Osteocyte (in vitro differentiated cells): Measurements from ENCODE around the gene PRSS8. TPM values are rescaled to one million over a fixed set of nuclear protein-coding genes. Genes with fewer than 3 reads are reported as not detected.
A peak's percentile ranks its signal among the peaks of the same experiment; 100 is the strongest.

Experiments
- DNase-seq: peaks from one replicate; pipeline ENCODE4 v3.0.0; 2021; ENCODE audit warnings: mixed read lengths; ENCODE audit not compliant: unreplicated experiment; ENCODE audit errors: extremely low spot score
- H3K27ac Mint-ChIP-seq: one replicate; pipeline ENCODE4 v1.8.0; 2021; ENCODE audit warnings: mild to moderate bottlenecking, mixed read lengths; ENCODE audit not compliant: unreplicated experiment
- H3K27me3 Mint-ChIP-seq: one replicate; pipeline ENCODE4 v1.8.0; 2021; ENCODE audit warnings: mixed read lengths; ENCODE audit not compliant: unreplicated experiment
- H3K36me3 Mint-ChIP-seq: one replicate; pipeline ENCODE4 v1.8.0; 2021; ENCODE audit warnings: mixed read lengths; ENCODE audit not compliant: unreplicated experiment
- H3K4me1 Mint-ChIP-seq: one replicate; pipeline ENCODE4 v1.8.0; 2021; ENCODE audit warnings: mixed read lengths; ENCODE audit not compliant: unreplicated experiment
- H3K4me3 Mint-ChIP-seq: one replicate; pipeline ENCODE4 v1.8.0; 2021; ENCODE audit warnings: mild to moderate bottlenecking, moderate library complexity, mixed read lengths; ENCODE audit not compliant: unreplicated experiment
- H3K9me3 Mint-ChIP-seq: one replicate; pipeline ENCODE4 v1.8.0; 2021; ENCODE audit warnings: mixed read lengths; ENCODE audit not compliant: unreplicated experiment
- CTCF ChIP-seq: fragments of 200-600 bp; sonication (generic); IDR thresholded peaks from 2 replicates; pipeline ENCODE4 v1.5.0; 2021; ENCODE audit warnings: antibody characterized with exemption, mild to moderate bottlenecking, moderate library complexity
- total RNA-seq: library from RNA; stranded (reverse); gene quantifications from 2 replicates; pipeline ENCODE4 v1.2.1, GENCODE V29; 2021

Gene PRSS8
- total RNA-seq, 1 donor from 2014 or later = not detected

- DNase-seq = no peak
- H3K9me3 Mint-ChIP-seq = no peaks in the 10 kb centered on the region
- H3K27ac Mint-ChIP-seq = no peak overlapping the region
- peaks cover 7% of the 10 kb centered on the region for H3K36me3 Mint-ChIP-seq
- H3K4me1 Mint-ChIP-seq = peaks cover 4% of the 10 kb centered on the region
- no peak for TF ChIP-seq CTCF
- H3K4me3 Mint-ChIP-seq = no peak overlapping the region
- H3K27me3 Mint-ChIP-seq = no peaks in the 10 kb centered on the region
Measured at GRCh38 chr16:31130336-31130891, 5.1 kb downstream of the PRSS8 start.

GRCh38 chr16:31129568-31130335 lies 5.8 kb downstream of the PRSS8 start:
- Mint-ChIP-seq H3K27ac (no peak overlapping the region), H3K4me1 (peaks cover 4% of the 10 kb centered on the region), H3K36me3 (peaks cover 7% of the 10 kb centered on the region), H3K9me3 (no peaks in the 10 kb centered on the region), H3K27me3 (no peaks in the 10 kb centered on the region), H3K4me3 (no peak overlapping the region)
- no peak for TF ChIP-seq CTCF
- DNase-seq = no peak

DNA sequence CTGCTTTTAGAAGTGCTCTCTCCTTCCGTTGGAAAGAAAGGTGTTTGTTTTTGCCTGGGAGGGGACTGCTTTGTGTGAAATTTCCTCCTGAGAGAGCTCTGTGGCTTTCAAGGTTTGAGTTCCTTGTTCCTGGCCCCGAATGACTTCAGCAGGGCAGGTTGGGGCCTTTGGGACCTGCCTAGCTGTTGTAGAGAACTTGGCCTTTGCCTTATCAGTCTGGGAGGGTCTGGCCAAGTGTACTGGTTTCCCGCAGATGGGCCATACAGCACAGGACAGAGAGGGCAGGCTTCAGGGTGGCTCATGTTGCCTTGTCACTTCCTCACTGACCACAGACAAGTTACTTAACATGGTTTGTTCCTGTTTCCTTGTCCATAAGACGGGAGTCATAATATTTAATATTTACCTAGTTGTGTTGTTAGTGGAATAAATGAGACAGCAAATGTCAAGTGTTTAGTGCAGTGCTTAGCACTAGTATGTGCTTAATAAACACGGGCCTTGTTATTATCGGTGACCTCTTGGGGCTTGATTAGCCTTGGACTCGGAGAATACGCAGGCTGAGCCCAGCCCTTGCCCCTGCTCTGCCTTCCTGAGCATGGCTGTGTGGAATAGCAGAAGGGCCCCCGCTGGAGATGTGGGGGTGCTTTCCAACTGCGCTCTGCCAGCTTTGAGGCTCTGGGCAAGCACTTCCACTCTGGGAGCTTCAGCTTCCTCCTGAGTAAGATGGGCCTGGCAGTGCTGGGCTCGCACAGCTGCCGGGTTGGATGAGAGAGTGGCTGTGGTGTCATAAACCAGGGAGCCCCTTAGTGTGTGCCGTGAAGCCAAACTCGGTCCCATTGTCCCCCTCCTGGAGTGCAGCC lies 6.6 kb downstream of the PRSS8 start:
- H3K36me3 Mint-ChIP-seq = peaks cover 7% of the 10 kb centered on the region
- TF ChIP-seq CTCF = no peak
- DNase-seq = no peak
- no peaks in the 10 kb centered on the region for H3K4me1 Mint-ChIP-seq
- H3K27ac Mint-ChIP-seq = peak overlapping the region; percentile 47
- H3K27me3 Mint-ChIP-seq = no peaks in the 10 kb centered on the region
- H3K4me3 Mint-ChIP-seq = no peak overlapping the region
- no peaks in the 10 kb centered on the region for H3K9me3 Mint-ChIP-seq

DNA sequence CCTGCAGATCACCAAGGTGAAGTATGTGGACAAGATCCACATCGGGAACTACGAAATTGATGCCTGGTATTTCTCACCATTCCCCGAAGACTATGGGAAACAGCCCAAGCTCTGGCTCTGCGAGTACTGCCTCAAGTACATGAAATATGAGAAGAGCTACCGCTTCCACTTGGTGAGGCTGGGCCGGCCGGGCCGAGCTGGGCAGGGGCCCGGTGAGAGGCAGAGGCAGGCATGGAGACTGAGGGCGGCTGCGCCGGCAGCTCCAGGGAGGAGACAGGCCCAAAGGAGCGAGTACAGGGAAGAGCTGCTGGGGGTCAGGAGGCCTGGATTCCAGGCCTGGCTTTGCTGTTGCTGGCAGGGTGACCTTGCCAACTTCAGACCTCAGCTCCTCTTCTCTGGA lies 8.3 kb downstream of the PRSS8 start:
- no peak for TF ChIP-seq CTCF
- H3K4me3 Mint-ChIP-seq = no peak overlapping the region
- H3K36me3 Mint-ChIP-seq = peaks cover 7% of the 10 kb centered on the region
- no peaks in the 10 kb centered on the region for H3K4me1 Mint-ChIP-seq
- no peaks in the 10 kb centered on the region for H3K9me3 Mint-ChIP-seq
- no peaks in the 10 kb centered on the region for H3K27me3 Mint-ChIP-seq
- no peak overlapping the region for H3K27ac Mint-ChIP-seq
- no peak for DNase-seq

- no peaks in the 10 kb centered on the region for H3K9me3 Mint-ChIP-seq
- no peak overlapping the region for H3K27ac Mint-ChIP-seq
- H3K36me3 Mint-ChIP-seq = peaks cover 12% of the 10 kb centered on the region
- no peak overlapping the region for H3K4me3 Mint-ChIP-seq
- no peaks in the 10 kb centered on the region for H3K4me1 Mint-ChIP-seq
- no peaks in the 10 kb centered on the region for H3K27me3 Mint-ChIP-seq
- no peak for DNase-seq
- no peak for TF ChIP-seq CTCF
Measured at GRCh38 chr16:31125844-31126243, 9.7 kb downstream of the PRSS8 start.
